ENCODE data around the gene TRABD2A. TPM values are rescaled to one million over a fixed set of nuclear protein-coding genes. Genes with fewer than 3 reads are reported as not detected.

The TRABD2A gene
- total RNA-seq, 1 donor from 2014 or later, result 2.0 TPM

GRCh38 chr2:84881581-84882413, 913 bp upstream of the TRABD2A start:
- H3K9me3 Mint-ChIP-seq (ENCODE audit: low read depth), result no peaks in the 10 kb centered on the region
- no peaks in the 10 kb centered on the region for H3K36me3 Mint-ChIP-seq (ENCODE audit: insufficient read depth)
- peaks cover 19% of the 10 kb centered on the region for H3K4me1 Mint-ChIP-seq (ENCODE audit: low read depth)
- H3K27ac Mint-ChIP-seq, result peak overlapping the region; percentile 23
- TF ChIP-seq, protein P1, sequence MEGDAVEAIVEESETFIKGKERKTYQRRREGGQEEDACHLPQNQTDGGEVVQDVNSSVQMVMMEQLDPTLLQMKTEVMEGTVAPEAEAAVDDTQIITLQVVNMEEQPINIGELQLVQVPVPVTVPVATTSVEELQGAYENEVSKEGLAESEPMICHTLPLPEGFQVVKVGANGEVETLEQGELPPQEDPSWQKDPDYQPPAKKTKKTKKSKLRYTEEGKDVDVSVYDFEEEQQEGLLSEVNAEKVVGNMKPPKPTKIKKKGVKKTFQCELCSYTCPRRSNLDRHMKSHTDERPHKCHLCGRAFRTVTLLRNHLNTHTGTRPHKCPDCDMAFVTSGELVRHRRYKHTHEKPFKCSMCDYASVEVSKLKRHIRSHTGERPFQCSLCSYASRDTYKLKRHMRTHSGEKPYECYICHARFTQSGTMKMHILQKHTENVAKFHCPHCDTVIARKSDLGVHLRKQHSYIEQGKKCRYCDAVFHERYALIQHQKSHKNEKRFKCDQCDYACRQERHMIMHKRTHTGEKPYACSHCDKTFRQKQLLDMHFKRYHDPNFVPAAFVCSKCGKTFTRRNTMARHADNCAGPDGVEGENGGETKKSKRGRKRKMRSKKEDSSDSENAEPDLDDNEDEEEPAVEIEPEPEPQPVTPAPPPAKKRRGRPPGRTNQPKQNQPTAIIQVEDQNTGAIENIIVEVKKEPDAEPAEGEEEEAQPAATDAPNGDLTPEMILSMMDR (IDR thresholded peaks at IDR 0.05; ENCODE audit: unreplicated experiment), result peak; percentile 81
- H3K4me3 Mint-ChIP-seq (ENCODE audit: low read depth), result peak overlapping the region; percentile 79
- H3K27me3 Mint-ChIP-seq, result peaks cover 89% of the 10 kb centered on the region
- peak; percentile 65 for DNase-seq (ENCODE audit: low spot score, unreplicated experiment)

DNA sequence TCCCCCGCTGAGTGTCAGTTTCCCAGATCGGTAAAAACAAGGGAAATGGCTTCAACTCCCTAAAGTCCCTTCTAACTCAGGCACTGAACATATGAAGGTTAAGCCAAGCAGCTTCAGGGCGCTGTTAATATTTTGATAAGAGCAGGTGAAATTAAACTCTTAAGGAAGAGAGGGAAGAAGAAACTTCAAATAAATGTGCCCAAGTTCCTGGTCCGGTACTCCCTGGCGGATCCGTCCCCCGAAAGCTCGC, 564 bp downstream of the TRABD2A start:
- no peak for DNase-seq (ENCODE audit: low spot score, unreplicated experiment)
- peaks cover 92% of the 10 kb centered on the region for H3K27me3 Mint-ChIP-seq

DNA sequence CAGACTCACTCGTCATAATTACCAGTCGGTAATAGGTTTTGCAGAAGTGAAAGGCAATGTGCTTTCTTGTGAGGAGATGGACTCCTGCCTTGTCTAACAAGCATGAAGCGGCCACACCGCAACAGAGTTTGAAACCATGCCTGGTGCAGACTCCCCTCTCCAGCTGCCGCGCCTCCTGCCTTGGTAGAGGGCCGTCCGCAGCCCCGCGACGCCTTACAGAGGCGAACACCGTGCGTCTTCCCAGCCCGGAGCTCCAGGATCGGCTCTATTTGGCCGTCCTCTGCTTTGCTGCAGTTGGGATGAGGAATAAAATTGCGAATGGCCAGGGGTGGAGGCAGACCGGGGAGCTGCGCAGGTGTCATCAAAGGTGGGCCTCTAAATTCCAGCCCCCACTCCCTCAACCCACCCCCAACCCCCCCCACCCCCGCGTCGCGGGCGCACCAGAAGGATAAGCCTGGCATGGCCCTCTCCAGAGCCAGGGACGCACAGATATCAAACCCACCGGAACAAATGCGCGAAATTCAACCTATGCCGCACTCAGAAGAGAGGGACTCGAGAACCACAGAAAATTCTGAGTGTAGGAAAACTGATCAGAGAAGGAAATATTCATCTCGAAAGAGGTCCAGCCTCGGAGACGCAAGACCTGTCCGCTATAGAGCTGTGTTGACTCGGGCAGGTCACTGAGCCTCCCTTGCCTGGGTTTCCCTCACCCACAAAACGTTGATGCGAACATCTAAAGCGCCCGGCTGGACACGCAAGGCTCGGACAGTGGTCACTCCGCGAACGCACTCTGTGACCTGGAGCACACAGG, 1.1 kb downstream of the TRABD2A start:
- peaks cover 93% of the 10 kb centered on the region for H3K27me3 Mint-ChIP-seq
- peaks cover 19% of the 10 kb centered on the region for H3K4me1 Mint-ChIP-seq (ENCODE audit: low read depth)
- TF ChIP-seq, protein P1 (IDR thresholded peaks at IDR 0.05; ENCODE audit: unreplicated experiment), result no peak
- no peak overlapping the region for H3K27ac Mint-ChIP-seq
- H3K4me3 Mint-ChIP-seq (ENCODE audit: low read depth), result peak overlapping the region; percentile 59
- no peaks in the 10 kb centered on the region for H3K36me3 Mint-ChIP-seq (ENCODE audit: insufficient read depth)
- DNase-seq (ENCODE audit: low spot score, unreplicated experiment), result no peak
- no peaks in the 10 kb centered on the region for H3K9me3 Mint-ChIP-seq (ENCODE audit: low read depth)

More for the DNA sequence above, 564 bp downstream of the TRABD2A start:
- Mint-ChIP-seq H3K9me3 (ENCODE audit: low read depth) (no peaks in the 10 kb centered on the region), H3K4me3 (ENCODE audit: low read depth) (peak overlapping the region; percentile 59), H3K27ac (no peak overlapping the region), H3K36me3 (ENCODE audit: insufficient read depth) (no peaks in the 10 kb centered on the region), H3K4me1 (ENCODE audit: low read depth) (peaks cover 19% of the 10 kb centered on the region)
- TF ChIP-seq, protein P1 (IDR thresholded peaks at IDR 0.05; ENCODE audit: unreplicated experiment), result no peak

- peaks cover 19% of the 10 kb centered on the region for H3K4me1 Mint-ChIP-seq (ENCODE audit: low read depth)
- no peaks in the 10 kb centered on the region for H3K9me3 Mint-ChIP-seq (ENCODE audit: low read depth)
- no peak overlapping the region for H3K27ac Mint-ChIP-seq
- DNase-seq (ENCODE audit: low spot score, unreplicated experiment), result no peak
- peaks cover 86% of the 10 kb centered on the region for H3K27me3 Mint-ChIP-seq
- no peaks in the 10 kb centered on the region for H3K36me3 Mint-ChIP-seq (ENCODE audit: insufficient read depth)
- TF ChIP-seq, protein P1 (IDR thresholded peaks at IDR 0.05; ENCODE audit: unreplicated experiment), result no peak
- no peak overlapping the region for H3K4me3 Mint-ChIP-seq (ENCODE audit: low read depth)
These were observed 1.8 kb downstream of the TRABD2A start for GRCh38 chr2:84878896-84879583.

DNA sequence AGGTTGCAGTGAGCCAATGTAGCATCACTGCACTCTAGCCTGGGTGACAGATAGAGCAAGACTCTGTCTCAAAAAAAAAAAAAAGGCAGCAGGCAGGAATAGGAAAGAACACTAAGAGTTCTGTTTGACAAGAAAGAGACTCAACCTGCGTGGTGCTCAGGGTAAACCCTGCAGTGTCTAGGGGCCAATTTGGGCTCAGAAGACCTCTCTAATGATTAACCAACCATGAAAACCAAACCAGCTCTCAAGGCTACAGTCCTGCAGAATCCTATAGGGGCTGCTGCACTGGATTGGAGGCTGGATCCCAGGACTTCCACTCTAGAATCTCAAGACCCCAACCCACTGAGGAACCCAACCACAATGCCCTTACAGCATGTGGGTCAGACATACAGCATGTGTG, 2.4 kb downstream of the TRABD2A start:
- H3K36me3 Mint-ChIP-seq (ENCODE audit: insufficient read depth), result no peaks in the 10 kb centered on the region
- TF ChIP-seq, protein P1 (IDR thresholded peaks at IDR 0.05; ENCODE audit: unreplicated experiment), result no peak

More for the DNA sequence above, 2.4 kb downstream of the TRABD2A start:
- Mint-ChIP-seq H3K27me3 (peaks cover 80% of the 10 kb centered on the region), H3K27ac (no peak overlapping the region), H3K4me3 (ENCODE audit: low read depth) (no peak overlapping the region), H3K4me1 (ENCODE audit: low read depth) (peaks cover 19% of the 10 kb centered on the region), H3K9me3 (ENCODE audit: low read depth) (no peaks in the 10 kb centered on the region)
- DNase-seq (ENCODE audit: low spot score, unreplicated experiment), result no peak

Measured in progenitor cell of endocrine pancreas (in vitro differentiated cells).